ENCODE measurements around the gene AADACL2. TPM values are rescaled to one million over a fixed set of nuclear protein-coding genes. Genes with fewer than 3 reads are reported as not detected.

The AADACL2 gene
- total and polyA plus RNA-seq, 2 experiments from 2014 or later: not detected

DNA sequence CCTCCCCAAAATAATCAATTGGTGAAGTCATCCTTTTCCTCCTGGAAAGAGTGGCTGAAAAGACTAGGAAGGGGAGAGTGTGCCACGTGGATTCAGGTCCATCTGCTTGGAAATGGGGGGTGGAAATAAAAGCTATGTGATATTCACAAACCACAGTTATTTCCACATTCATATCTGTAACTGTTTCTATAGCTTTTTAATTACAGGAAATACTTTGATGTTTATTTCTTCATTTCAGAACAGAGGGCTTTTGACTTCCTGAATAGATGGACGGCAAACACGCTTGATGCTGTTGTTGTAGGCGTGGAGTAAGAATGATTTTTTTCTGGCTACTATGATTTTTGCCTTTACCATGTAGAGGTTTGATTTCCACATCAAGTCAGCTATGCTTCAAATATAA lies 10.1 kb downstream of the AADACL2 start:
- peaks cover 4% of the 10 kb centered on the region; the same call in 2 of the 3 replicates for H3K9me3 Mint-ChIP-seq
- Histone ChIP-seq H3K4me2 (no peak overlapping the region), H3K27ac (ENCODE audit: low read depth) (no peak overlapping the region), H3K79me2 (replicated peaks; ENCODE audit: insufficient read depth) (no peaks in the 10 kb centered on the region), H3K36me3 (ENCODE audit: insufficient read depth) (no peaks in the 10 kb centered on the region), H3K27me3 (ENCODE audit: insufficient read depth) (no peaks in the 10 kb centered on the region), H4K20me1 (replicated peaks; ENCODE audit: insufficient read depth) (no peaks in the 10 kb centered on the region), H3K4me1 (ENCODE audit: insufficient read depth) (0 out of 2 replicates have a peak, but pooled peaks cover 6% of the 10 kb centered on the region), H2AFZ (no peak overlapping the region), H3F3A (replicated peaks; ENCODE audit: low read depth) (no peaks in the 10 kb centered on the region), H3K9me2 (ENCODE audit: insufficient read depth) (no peaks in the 10 kb centered on the region), H3K4me3 (no peak overlapping the region)
- H3K27me3 Mint-ChIP-seq (ENCODE audit: insufficient read depth, low read depth, poor library complexity): no peaks in the 10 kb centered on the region
- no peak overlapping the region for H3K4me3 Mint-ChIP-seq
- H3K36me3 Mint-ChIP-seq (ENCODE audit: low read depth): peaks cover 5% of the 10 kb centered on the region; the same call in 2 of the 3 replicates
- H3K27ac Mint-ChIP-seq: no peak overlapping the region
- TF ChIP-seq POLR2AphosphoS5 (IDR thresholded peaks at IDR 0.05; ENCODE audit: low read depth) (no peak), JUNB (IDR thresholded peaks at IDR 0.05; ENCODE audit: unreplicated experiment) (no peak), NANOG (IDR thresholded peaks at IDR 0.05; ENCODE audit: borderline replicate concordance) (no peak), ZNF331 (CRISPR knock-in tag; IDR thresholded peaks at IDR 0.05; ENCODE audit: low read depth) (no peak), EZH2 (IDR thresholded peaks at IDR 0.05; ENCODE audit: low read depth, unreplicated experiment) (no peak), ZNF114 (CRISPR knock-in tag; IDR thresholded peaks at IDR 0.05) (no peak), CREB1 (CRISPR knock-in tag; IDR thresholded peaks at IDR 0.05; ENCODE audit: low read depth) (no peak), STAT1 (IDR thresholded peaks at IDR 0.05; ENCODE audit: unreplicated experiment) (no peak), EZH2phosphoT487 (IDR thresholded peaks at IDR 0.05; ENCODE audit: unreplicated experiment) (no peak)
- TF ChIP-seq, protein P1, sequence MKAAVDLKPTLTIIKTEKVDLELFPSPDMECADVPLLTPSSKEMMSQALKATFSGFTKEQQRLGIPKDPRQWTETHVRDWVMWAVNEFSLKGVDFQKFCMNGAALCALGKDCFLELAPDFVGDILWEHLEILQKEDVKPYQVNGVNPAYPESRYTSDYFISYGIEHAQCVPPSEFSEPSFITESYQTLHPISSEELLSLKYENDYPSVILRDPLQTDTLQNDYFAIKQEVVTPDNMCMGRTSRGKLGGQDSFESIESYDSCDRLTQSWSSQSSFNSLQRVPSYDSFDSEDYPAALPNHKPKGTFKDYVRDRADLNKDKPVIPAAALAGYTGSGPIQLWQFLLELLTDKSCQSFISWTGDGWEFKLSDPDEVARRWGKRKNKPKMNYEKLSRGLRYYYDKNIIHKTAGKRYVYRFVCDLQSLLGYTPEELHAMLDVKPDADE (IDR thresholded peaks at IDR 0.05): no peak
- TF ChIP-seq, protein P2, sequence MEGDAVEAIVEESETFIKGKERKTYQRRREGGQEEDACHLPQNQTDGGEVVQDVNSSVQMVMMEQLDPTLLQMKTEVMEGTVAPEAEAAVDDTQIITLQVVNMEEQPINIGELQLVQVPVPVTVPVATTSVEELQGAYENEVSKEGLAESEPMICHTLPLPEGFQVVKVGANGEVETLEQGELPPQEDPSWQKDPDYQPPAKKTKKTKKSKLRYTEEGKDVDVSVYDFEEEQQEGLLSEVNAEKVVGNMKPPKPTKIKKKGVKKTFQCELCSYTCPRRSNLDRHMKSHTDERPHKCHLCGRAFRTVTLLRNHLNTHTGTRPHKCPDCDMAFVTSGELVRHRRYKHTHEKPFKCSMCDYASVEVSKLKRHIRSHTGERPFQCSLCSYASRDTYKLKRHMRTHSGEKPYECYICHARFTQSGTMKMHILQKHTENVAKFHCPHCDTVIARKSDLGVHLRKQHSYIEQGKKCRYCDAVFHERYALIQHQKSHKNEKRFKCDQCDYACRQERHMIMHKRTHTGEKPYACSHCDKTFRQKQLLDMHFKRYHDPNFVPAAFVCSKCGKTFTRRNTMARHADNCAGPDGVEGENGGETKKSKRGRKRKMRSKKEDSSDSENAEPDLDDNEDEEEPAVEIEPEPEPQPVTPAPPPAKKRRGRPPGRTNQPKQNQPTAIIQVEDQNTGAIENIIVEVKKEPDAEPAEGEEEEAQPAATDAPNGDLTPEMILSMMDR (conservative IDR thresholded peaks at IDR 0.05; ENCODE audit: low read depth in 2 of 2): no peak
- TF ChIP-seq, protein P3, sequence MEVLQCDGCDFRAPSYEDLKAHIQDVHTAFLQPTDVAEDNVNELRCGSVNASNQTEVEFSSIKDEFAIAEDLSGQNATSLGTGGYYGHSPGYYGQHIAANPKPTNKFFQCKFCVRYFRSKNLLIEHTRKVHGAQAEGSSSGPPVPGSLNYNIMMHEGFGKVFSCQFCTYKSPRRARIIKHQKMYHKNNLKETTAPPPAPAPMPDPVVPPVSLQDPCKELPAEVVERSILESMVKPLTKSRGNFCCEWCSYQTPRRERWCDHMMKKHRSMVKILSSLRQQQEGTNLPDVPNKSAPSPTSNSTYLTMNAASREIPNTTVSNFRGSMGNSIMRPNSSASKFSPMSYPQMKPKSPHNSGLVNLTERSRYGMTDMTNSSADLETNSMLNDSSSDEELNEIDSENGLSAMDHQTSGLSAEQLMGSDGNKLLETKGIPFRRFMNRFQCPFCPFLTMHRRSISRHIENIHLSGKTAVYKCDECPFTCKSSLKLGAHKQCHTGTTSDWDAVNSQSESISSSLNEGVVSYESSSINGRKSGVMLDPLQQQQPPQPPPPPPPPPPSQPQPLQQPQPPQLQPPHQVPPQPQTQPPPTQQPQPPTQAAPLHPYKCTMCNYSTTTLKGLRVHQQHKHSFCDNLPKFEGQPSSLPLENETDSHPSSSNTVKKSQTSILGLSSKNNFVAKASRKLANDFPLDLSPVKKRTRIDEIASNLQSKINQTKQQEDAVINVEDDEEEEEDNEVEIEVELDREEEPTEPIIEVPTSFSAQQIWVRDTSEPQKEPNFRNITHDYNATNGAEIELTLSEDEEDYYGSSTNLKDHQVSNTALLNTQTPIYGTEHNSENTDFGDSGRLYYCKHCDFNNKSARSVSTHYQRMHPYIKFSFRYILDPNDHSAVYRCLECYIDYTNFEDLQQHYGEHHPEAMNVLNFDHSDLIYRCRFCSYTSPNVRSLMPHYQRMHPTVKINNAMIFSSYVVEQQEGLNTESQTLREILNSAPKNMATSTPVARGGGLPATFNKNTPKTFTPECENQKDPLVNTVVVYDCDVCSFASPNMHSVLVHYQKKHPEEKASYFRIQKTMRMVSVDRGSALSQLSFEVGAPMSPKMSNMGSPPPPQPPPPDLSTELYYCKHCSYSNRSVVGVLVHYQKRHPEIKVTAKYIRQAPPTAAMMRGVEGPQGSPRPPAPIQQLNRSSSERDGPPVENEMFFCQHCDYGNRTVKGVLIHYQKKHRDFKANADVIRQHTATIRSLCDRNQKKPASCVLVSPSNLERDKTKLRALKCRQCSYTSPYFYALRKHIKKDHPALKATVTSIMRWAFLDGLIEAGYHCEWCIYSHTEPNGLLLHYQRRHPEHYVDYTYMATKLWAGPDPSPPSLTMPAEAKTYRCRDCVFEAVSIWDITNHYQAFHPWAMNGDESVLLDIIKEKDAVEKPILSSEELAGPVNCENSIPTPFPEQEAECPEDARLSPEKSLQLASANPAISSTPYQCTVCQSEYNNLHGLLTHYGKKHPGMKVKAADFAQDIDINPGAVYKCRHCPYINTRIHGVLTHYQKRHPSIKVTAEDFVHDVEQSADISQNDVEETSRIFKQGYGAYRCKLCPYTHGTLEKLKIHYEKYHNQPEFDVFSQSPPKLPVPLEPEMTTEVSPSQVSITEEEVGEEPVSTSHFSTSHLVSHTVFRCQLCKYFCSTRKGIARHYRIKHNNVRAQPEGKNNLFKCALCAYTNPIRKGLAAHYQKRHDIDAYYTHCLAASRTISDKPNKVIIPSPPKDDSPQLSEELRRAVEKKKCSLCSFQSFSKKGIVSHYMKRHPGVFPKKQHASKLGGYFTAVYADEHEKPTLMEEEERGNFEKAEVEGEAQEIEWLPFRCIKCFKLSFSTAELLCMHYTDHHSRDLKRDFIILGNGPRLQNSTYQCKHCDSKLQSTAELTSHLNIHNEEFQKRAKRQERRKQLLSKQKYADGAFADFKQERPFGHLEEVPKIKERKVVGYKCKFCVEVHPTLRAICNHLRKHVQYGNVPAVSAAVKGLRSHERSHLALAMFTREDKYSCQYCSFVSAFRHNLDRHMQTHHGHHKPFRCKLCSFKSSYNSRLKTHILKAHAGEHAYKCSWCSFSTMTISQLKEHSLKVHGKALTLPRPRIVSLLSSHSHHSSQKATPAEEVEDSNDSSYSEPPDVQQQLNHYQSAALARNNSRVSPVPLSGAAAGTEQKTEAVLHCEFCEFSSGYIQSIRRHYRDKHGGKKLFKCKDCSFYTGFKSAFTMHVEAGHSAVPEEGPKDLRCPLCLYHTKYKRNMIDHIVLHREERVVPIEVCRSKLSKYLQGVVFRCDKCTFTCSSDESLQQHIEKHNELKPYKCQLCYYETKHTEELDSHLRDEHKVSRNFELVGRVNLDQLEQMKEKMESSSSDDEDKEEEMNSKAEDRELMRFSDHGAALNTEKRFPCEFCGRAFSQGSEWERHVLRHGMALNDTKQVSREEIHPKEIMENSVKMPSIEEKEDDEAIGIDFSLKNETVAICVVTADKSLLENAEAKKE (CRISPR knock-in tag; IDR thresholded peaks at IDR 0.05): no peak
- TF ChIP-seq, protein P4, sequence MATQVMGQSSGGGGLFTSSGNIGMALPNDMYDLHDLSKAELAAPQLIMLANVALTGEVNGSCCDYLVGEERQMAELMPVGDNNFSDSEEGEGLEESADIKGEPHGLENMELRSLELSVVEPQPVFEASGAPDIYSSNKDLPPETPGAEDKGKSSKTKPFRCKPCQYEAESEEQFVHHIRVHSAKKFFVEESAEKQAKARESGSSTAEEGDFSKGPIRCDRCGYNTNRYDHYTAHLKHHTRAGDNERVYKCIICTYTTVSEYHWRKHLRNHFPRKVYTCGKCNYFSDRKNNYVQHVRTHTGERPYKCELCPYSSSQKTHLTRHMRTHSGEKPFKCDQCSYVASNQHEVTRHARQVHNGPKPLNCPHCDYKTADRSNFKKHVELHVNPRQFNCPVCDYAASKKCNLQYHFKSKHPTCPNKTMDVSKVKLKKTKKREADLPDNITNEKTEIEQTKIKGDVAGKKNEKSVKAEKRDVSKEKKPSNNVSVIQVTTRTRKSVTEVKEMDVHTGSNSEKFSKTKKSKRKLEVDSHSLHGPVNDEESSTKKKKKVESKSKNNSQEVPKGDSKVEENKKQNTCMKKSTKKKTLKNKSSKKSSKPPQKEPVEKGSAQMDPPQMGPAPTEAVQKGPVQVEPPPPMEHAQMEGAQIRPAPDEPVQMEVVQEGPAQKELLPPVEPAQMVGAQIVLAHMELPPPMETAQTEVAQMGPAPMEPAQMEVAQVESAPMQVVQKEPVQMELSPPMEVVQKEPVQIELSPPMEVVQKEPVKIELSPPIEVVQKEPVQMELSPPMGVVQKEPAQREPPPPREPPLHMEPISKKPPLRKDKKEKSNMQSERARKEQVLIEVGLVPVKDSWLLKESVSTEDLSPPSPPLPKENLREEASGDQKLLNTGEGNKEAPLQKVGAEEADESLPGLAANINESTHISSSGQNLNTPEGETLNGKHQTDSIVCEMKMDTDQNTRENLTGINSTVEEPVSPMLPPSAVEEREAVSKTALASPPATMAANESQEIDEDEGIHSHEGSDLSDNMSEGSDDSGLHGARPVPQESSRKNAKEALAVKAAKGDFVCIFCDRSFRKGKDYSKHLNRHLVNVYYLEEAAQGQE (IDR thresholded peaks at IDR 0.05; ENCODE audit: unreplicated experiment): no peak
- no peak for ATAC-seq
- DNase-seq (ENCODE audit: low spot score): no peak
- peaks cover 5% of the 10 kb centered on the region; the same call in 1 of the 3 replicates for H3K4me1 Mint-ChIP-seq
